Calu3 (cell line): Measurements from ENCODE around the gene GEMIN4. TPM values are rescaled to one million over a fixed set of nuclear protein-coding genes. Genes with fewer than 3 reads are reported as not detected.

Experiments used
- total RNA-seq: library from RNA; stranded (reverse); gene quantifications from 2 replicates; pipeline ENCODE4 v1.2.3, GENCODE V29; 2022

Gene GEMIN4
- total RNA-seq, 1 experiment from 2014 or later: 31.0 TPM

Other genes starting within 250 kb of the GEMIN4 start
- gene VPS53, start 37.4 kb downstream of the GEMIN4 start, total RNA-seq: 63.8 and 65.7 TPM in 2 replicates
- gene TLCD3A, start 19.7 kb downstream of the GEMIN4 start, total RNA-seq: 18.4 and 20.3 TPM in 2 replicates
- gene GLOD4, start 30.0 kb upstream of the GEMIN4 start, total RNA-seq: 56.9 and 65.7 TPM in 2 replicates
- gene MRM3, start 30.1 kb upstream of the GEMIN4 start, total RNA-seq: 15.0 and 15.2 TPM in 2 replicates
- 1.8 and 2.3 TPM in 2 replicates for gene NXN, start 227.5 kb upstream of the GEMIN4 start, total RNA-seq
- gene TIMM22, start 244.9 kb upstream of the GEMIN4 start, total RNA-seq: 7.2 and 7.7 TPM in 2 replicates